H1 (cell line): ENCODE data around the gene ENOPH1. TPM values are rescaled to one million over a fixed set of nuclear protein-coding genes. Genes with fewer than 3 reads are reported as not detected.

Source experiments
- CTCF ChIA-PET: fragments of 300-600 bp; sonication (Branson Sonifier 250); formaldehyde crosslinking; loops from one replicate; lab custom pipeline; 2021; ENCODE audit not compliant: partially characterized antibody; lab: Charles Lee
- POLR2A ChIA-PET: fragments of 300-600 bp; sonication (Branson Sonifier 250); formaldehyde crosslinking; loops from one replicate; lab custom pipeline; 2021; ENCODE audit warnings: inconsistent platforms; ENCODE audit not compliant: partially characterized antibody; lab: Charles Lee
- DNase-seq, 2 experiments: peaks; one replicate each; pipeline versions ENCODE4 v3.0.0 to v3.0.0-alpha.2; 2010 to 2022; ENCODE audit warnings: low spot score in 2 of 2, low read depth in 1 of 2, mixed read lengths in 1 of 2
- FAIRE-seq: peaks from 2 replicates; lab custom pipeline; 2011; peaks lifted over from hg19 to GRCh38; lab: Jason Lieb, UNC
- H2AFZ ChIP-seq: 2 replicates; pipeline ENCODE4 v1.8.1; 2012; ENCODE audit warnings: low read length, inconsistent platforms
- H2AK5ac ChIP-seq: 2 replicates; pipeline ENCODE4 v1.6.1; 2013; ENCODE audit warnings: low read depth, low read length
- H2BK120ac ChIP-seq: replicated peaks from 2 replicates; pipeline ENCODE3; 2013; ENCODE audit warnings: low read depth, low read length, inconsistent platforms
- H2BK12ac ChIP-seq: 2 replicates; pipeline ENCODE4 v1.6.1; 2013; ENCODE audit warnings: low read depth, low read length
- H2BK15ac ChIP-seq: 2 replicates; pipeline ENCODE4 v1.6.1; 2013; ENCODE audit warnings: low read length
- H2BK20ac ChIP-seq: 2 replicates; pipeline ENCODE4 v1.6.1; 2013; ENCODE audit warnings: low read length
- H2BK5ac ChIP-seq: 2 replicates; pipeline ENCODE4 v1.6.1; 2013; ENCODE audit warnings: low read depth, low read length
- H3K14ac ChIP-seq: 2 replicates; pipeline ENCODE4 v1.6.1; 2013; ENCODE audit warnings: inconsistent platforms; ENCODE audit not compliant: insufficient read length
- H3K18ac ChIP-seq: 2 replicates; pipeline ENCODE4 v1.6.1; 2013; ENCODE audit warnings: low read length; ENCODE audit errors: extremely low read depth
- H3K23ac ChIP-seq: 2 replicates; pipeline ENCODE4 v1.6.1; 2013; ENCODE audit warnings: inconsistent platforms; ENCODE audit not compliant: insufficient read length
- H3K23me2 ChIP-seq: 2 replicates; pipeline ENCODE4 v1.6.1; 2013; ENCODE audit warnings: low read depth, low read length
- H3K27ac ChIP-seq: 2 replicates; pipeline ENCODE4 v1.6.1; 2011; ENCODE audit warnings: low read depth, low read length, inconsistent platforms
- H3K27me3 ChIP-seq, 4 experiments: replicated peaks in 1 of 4; 1 replicate in 1 of 4; 2 replicates in 3 of 4; pipeline versions ENCODE4 v1.6.1 to v1.8.1; 2011 to 2013; ENCODE audit warnings: low read length in 3 of 4, mild to moderate bottlenecking in 3 of 4, inconsistent platforms in 2 of 4, mixed read lengths in 2 of 4, moderate library complexity in 1 of 4; ENCODE audit not compliant: control insufficient read depth in 3 of 4, insufficient read depth in 3 of 4; ENCODE audit errors: extremely low read depth in 1 of 4
- H3K36me3 ChIP-seq, 4 experiments: 2 replicates each; pipeline versions ENCODE4 v1.6.1 to v1.8.1; 2011 to 2013; ENCODE audit warnings: mild to moderate bottlenecking in 4 of 4, low read length in 3 of 4, moderate library complexity in 2 of 4, control low read depth in 1 of 4, inconsistent platforms in 1 of 4; ENCODE audit not compliant: insufficient read depth in 4 of 4, control insufficient read depth in 2 of 4
- H3K4ac ChIP-seq: replicated peaks from 2 replicates; pipeline ENCODE3; 2013; ENCODE audit warnings: low read length, low read depth, mixed read lengths, inconsistent platforms; ENCODE audit not compliant: insufficient read length
- H3K4me1 ChIP-seq, 4 experiments: replicated peaks in 1 of 4; 1 replicate in 1 of 4; 2 replicates in 3 of 4; pipeline versions ENCODE4 v1.6.1 to v1.8.1; 2011 to 2013; ENCODE audit warnings: low read length in 3 of 4, inconsistent platforms in 2 of 4, mixed read lengths in 1 of 4; ENCODE audit not compliant: insufficient read depth in 4 of 4, control insufficient read depth in 3 of 4
- H3K4me2 ChIP-seq, 2 experiments: 2 replicates each; pipeline versions ENCODE4 v1.6.1 to v1.8.1; 2011 to 2013; ENCODE audit warnings: low read depth in 2 of 2, low read length in 2 of 2, control low read depth in 1 of 2, inconsistent platforms in 1 of 2, mild to moderate bottlenecking in 1 of 2; ENCODE audit not compliant: insufficient read depth in 1 of 2
- H3K4me3 ChIP-seq, 4 experiments: fragments of 200-600, 300-600 bp in 1 of 4; sonication (generic), shearing (Covaris generic), sonication (Bioruptor Twin) in 1 of 4; 2 replicates each; pipeline versions ENCODE4 v1.5.1 to v1.8.1; 2011 to 2016; ENCODE audit warnings: low read length in 4 of 4, low read depth in 3 of 4, control low read depth in 2 of 4, inconsistent platforms in 2 of 4, mild to moderate bottlenecking in 2 of 4, mixed read lengths in 1 of 4, moderate library complexity in 1 of 4; ENCODE audit not compliant: insufficient read depth in 2 of 4; ENCODE audit errors: extremely low read depth in 1 of 4
- H3K56ac ChIP-seq: replicated peaks from 2 replicates; pipeline ENCODE3; 2013; ENCODE audit warnings: low read depth, mild to moderate bottlenecking, mixed read lengths, low read length, inconsistent platforms; ENCODE audit not compliant: insufficient read length
- H3K79me1 ChIP-seq: 2 replicates; pipeline ENCODE4 v1.6.1; 2013; ENCODE audit warnings: low read depth, low read length, control low read depth
- H3K79me2 ChIP-seq, 2 experiments: 2 replicates each; pipeline versions ENCODE4 v1.6.1 to v1.8.1; 2012 to 2013; ENCODE audit warnings: low read length in 2 of 2, mild to moderate bottlenecking in 2 of 2, inconsistent platforms in 1 of 2; ENCODE audit not compliant: insufficient read depth in 2 of 2, control insufficient read depth in 1 of 2
- H3K9ac ChIP-seq, 4 experiments: replicated peaks in 1 of 4; 1 replicate in 1 of 4; 2 replicates in 3 of 4; pipeline versions ENCODE4 v1.6.1 to v1.8.1; 2011 to 2013; ENCODE audit warnings: low read depth in 3 of 4, low read length in 3 of 4, control low read depth in 2 of 4, mild to moderate bottlenecking in 2 of 4, moderate library complexity in 2 of 4, inconsistent platforms in 1 of 4; ENCODE audit errors: extremely low read depth in 1 of 4
- H3K9me3 ChIP-seq, 2 experiments: 2 replicates each; pipeline versions ENCODE4 v1.6.1 to v1.8.1; 2012 to 2013; ENCODE audit warnings: mild to moderate bottlenecking in 2 of 2, moderate library complexity in 2 of 2, control low read depth in 1 of 2, inconsistent platforms in 1 of 2, low read depth in 1 of 2, low read length in 1 of 2, mixed read lengths in 1 of 2; ENCODE audit not compliant: insufficient read depth in 2 of 2
- H4K20me1 ChIP-seq, 2 experiments: replicated peaks in 1 of 2; 2 replicates each; pipeline versions ENCODE3 to v1.8.1; 2011 to 2013; ENCODE audit warnings: inconsistent platforms in 2 of 2, low read length in 2 of 2, mild to moderate bottlenecking in 1 of 2; ENCODE audit not compliant: insufficient read depth in 2 of 2, control insufficient read depth in 1 of 2
- H4K5ac ChIP-seq: 2 replicates; pipeline ENCODE4 v1.6.1; 2013; ENCODE audit warnings: low read length, low read depth, mixed read lengths, inconsistent platforms; ENCODE audit not compliant: insufficient read length
- H4K8ac ChIP-seq: 2 replicates; pipeline ENCODE4 v1.8.0; 2013; ENCODE audit warnings: mild to moderate bottlenecking, moderate library complexity, low read length, inconsistent platforms; ENCODE audit not compliant: insufficient read depth; ENCODE audit errors: extremely low read depth
- H4K91ac ChIP-seq: replicated peaks from 2 replicates; pipeline ENCODE3; 2013; ENCODE audit warnings: low read length, mixed read lengths, inconsistent platforms; ENCODE audit not compliant: insufficient read length
- CHD1 ChIP-seq: IDR thresholded peaks from 2 replicates; pipeline ENCODE4 v1.6.1; 2012; ENCODE audit warnings: low read depth, low read length, improper control_type of control experiment
- USF2 ChIP-seq: IDR thresholded peaks from 2 replicates; pipeline ENCODE4 v1.6.1; 2011; ENCODE audit warnings: low read length, improper control_type of control experiment
- WGBS, 2 experiments: shearing (Covaris generic) in 1 of 2; methylation state at CpG; one replicate each; pipeline versions ENCODE4 v1.1.6 to v1.1.7; 2013 to 2015; ENCODE audit warnings: low lambda C conversion rate in 2 of 2, mixed read lengths in 2 of 2, inconsistent platforms in 1 of 2, low coverage in 1 of 2, missing lambda C conversion rate in 1 of 2; ENCODE audit not compliant: insufficient replicate concordance in 2 of 2, insufficient coverage in 1 of 2, insufficient read length in 1 of 2; ENCODE audit errors: extremely low coverage in 1 of 2, missing lambda C conversion rate in 1 of 2; 5-methylcytosine and 5-hydroxymethylcytosine counted together
- polyA plus RNA-seq, 7 experiments: library from polyadenylated mRNA; depleted of rRNA in 3 of 7; stranded (reverse) in 5 of 7; unstranded in 2 of 7; fragments of >200 nt in 5 of 7; fragments of 200-250 nt in 2 of 7; gene quantifications; 1 replicate in 5 of 7; 2 replicates in 1 of 7; 4 replicates in 1 of 7; pipeline versions ENCODE4 v1.2.1 to v1.2.3, GENCODE V29; 2011 to 2013; ENCODE audit warnings: missing spikeins in 2 of 7, mixed read lengths in 2 of 7
- total RNA-seq: library from RNA; stranded (reverse); fragmentation: NEBNext Ultra II Directional; extraction: Animal tissue kit (Norgen Biotek cat#: 25700); gene quantifications from 2 replicates; pipeline ENCODE4 v1.2.1, GENCODE V29; 2021

Gene ENOPH1
- total and polyA plus RNA-seq, 2 of the 8 experiments (the other 6 are each of a cell fraction or from before 2014, with no cell fraction given), result 25.1 to 89.3 TPM

- no peak overlapping the region for H3K4me2 ChIP-seq
- H2AFZ ChIP-seq, result 0 out of 2 replicates have a peak overlapping the region, but pooled peaks have one; percentile 17
- no peaks in the 10 kb centered on the region for H3K9me3 ChIP-seq
- H2BK12ac ChIP-seq, result no peak overlapping the region
- H4K8ac ChIP-seq, result no peak overlapping the region
- no peak for TF ChIP-seq CHD1
- TF ChIP-seq USF2, result no peak
- H3K9ac ChIP-seq, result no peak overlapping the region
- H4K91ac ChIP-seq, result no peak overlapping the region
- H3K18ac ChIP-seq, result no peak overlapping the region
- WGBS, 2 experiments, result 83% methylated on average over 5 of the region's 5 CpGs; no CpG with 5 or more reads in 1 of the 2 experiments
- H3K23ac ChIP-seq, result no peak overlapping the region
- H2BK20ac ChIP-seq, result no peak overlapping the region
- H2AK5ac ChIP-seq, result no peak overlapping the region
- no peaks in the 10 kb centered on the region for H3K27me3 ChIP-seq
- no peaks in the 10 kb centered on the region for H3K79me2 ChIP-seq
- CTCF ChIA-PET, result interaction anchor here (1.1 to 2.0 kb wide), 4 partner anchors 8 to 230 kb away, joined by 3 to 9 read pairs (median 4); no protein-coding TSS in a partner anchor
- no peaks in the 10 kb centered on the region for H3K36me3 ChIP-seq
- H3K4me1 ChIP-seq, result no peaks in the 10 kb centered on the region
- H2BK120ac ChIP-seq, result no peak overlapping the region
- no peak overlapping the region for H2BK15ac ChIP-seq
- no peaks in the 10 kb centered on the region for H3K23me2 ChIP-seq
- H3K4ac ChIP-seq, result no peak overlapping the region
- POLR2A ChIA-PET, result no interaction called here
- H4K5ac ChIP-seq, result no peak overlapping the region
- no peaks in the 10 kb centered on the region for H3K79me1 ChIP-seq
- FAIRE-seq (no peak), DNase-seq (no peak)
- H3K27ac ChIP-seq, result no peak overlapping the region
- no peak overlapping the region for H3K4me3 ChIP-seq
- no peak overlapping the region for H3K14ac ChIP-seq
- no peak overlapping the region for H2BK5ac ChIP-seq
- H4K20me1 ChIP-seq, result no peaks in the 10 kb centered on the region
- H3K56ac ChIP-seq, result no peak overlapping the region
Observed at GRCh38 chr4:82508806-82509428, 78.5 kb downstream of the ENOPH1 start.
